Subcutaneous adipose tissue (tissue), 4 donors: ENCODE data around the gene CPNE9. TPM values are rescaled to one million over a fixed set of nuclear protein-coding genes. Genes with fewer than 3 reads are reported as not detected.

Source experiments
- total RNA-seq, 4 donors: library from RNA; depleted of rRNA; stranded (reverse); fragments of >200 nt; gene quantifications; one replicate each; pipeline ENCODE4 v1.1.0, GENCODE V29; 2016
- TF ChIP-seq, protein P1 (sequence below): fragments of 450-650 bp; IDR thresholded peaks from one replicate; pipeline ENCODE4 v1.5.1; 2016; ENCODE audit warnings: low read depth, mild to moderate bottlenecking, control low read depth, antibody characterized with exemption, moderate library complexity

CPNE9 gene
- total RNA-seq, 4 donors from 2014 or later: 2.0 TPM; not detected in 3

DNA sequence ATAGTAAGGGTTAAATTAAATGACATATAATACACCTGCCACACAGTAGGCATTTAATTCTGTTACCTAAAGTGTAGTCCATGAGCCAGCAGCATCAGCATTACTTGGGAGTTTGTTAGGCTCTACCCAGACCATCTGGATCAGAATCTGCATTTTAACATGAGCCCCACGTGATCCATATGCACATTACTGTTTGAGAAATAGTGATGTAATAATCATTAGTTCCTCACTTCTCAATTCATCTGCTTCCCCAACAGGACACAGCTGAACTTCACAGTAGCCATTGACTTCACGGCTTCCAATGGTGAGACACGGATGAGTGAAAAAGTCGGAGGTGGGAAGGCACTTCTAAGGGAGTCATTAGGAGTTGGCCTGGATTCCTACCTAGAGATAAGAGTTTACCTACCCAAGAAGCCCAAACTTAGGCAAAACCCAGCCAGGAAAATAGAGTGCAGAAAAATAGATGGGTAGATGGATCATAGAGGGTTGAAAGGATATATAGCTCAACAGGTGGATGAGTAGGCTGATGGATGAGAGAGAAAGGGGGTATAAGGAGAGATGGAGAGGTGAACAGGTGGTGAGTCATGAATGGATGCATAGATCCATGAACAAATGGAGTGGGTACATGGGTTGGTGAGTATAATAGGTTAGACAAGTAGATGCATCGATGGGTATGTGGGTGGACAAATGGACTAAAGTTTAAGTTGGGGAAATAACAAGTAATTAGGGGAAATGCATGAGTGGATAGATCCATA lies 13.3 kb downstream of the CPNE9 start:
- TF ChIP-seq, protein P1, sequence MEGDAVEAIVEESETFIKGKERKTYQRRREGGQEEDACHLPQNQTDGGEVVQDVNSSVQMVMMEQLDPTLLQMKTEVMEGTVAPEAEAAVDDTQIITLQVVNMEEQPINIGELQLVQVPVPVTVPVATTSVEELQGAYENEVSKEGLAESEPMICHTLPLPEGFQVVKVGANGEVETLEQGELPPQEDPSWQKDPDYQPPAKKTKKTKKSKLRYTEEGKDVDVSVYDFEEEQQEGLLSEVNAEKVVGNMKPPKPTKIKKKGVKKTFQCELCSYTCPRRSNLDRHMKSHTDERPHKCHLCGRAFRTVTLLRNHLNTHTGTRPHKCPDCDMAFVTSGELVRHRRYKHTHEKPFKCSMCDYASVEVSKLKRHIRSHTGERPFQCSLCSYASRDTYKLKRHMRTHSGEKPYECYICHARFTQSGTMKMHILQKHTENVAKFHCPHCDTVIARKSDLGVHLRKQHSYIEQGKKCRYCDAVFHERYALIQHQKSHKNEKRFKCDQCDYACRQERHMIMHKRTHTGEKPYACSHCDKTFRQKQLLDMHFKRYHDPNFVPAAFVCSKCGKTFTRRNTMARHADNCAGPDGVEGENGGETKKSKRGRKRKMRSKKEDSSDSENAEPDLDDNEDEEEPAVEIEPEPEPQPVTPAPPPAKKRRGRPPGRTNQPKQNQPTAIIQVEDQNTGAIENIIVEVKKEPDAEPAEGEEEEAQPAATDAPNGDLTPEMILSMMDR: no peak

DNA sequence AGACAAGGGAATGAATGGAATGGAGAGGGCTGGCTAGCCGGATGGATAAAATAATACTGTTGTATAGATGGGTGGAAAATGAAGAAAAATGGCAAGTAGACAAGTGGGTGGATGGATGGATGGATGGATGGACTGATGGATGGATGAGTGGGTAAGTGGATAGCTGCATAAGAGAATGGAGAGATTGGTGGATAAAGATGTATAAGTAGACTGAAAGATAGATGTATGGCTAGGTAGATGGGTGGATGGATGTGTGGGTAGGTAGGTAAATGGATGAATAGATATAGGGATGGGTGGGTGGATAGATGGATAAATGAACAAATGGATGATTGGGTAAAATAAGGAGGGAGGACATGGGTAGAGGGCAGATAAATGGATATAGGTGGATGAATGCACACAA lies 13.9 kb downstream of the CPNE9 start:
- TF ChIP-seq, protein P1: no peak

DNA sequence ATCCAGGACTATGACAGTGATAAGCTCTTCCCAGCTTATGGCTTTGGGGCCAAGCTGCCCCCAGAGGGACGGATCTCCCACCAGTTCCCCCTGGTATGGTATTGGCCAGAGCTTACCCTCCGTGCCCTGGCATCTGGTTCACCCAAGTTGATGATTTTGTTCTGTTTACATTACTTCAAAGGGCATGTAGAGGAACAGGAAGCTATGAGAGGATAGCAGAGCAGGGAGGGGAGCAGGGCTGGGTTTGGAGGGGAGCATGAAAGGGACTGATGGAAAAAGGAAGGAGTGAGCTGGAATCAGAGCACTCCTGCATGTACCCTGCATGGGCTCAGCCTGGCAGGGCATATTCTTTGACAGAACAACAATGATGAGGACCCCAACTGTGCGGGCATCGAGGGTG lies 14.5 kb downstream of the CPNE9 start:
- TF ChIP-seq, protein P1: no peak

DNA sequence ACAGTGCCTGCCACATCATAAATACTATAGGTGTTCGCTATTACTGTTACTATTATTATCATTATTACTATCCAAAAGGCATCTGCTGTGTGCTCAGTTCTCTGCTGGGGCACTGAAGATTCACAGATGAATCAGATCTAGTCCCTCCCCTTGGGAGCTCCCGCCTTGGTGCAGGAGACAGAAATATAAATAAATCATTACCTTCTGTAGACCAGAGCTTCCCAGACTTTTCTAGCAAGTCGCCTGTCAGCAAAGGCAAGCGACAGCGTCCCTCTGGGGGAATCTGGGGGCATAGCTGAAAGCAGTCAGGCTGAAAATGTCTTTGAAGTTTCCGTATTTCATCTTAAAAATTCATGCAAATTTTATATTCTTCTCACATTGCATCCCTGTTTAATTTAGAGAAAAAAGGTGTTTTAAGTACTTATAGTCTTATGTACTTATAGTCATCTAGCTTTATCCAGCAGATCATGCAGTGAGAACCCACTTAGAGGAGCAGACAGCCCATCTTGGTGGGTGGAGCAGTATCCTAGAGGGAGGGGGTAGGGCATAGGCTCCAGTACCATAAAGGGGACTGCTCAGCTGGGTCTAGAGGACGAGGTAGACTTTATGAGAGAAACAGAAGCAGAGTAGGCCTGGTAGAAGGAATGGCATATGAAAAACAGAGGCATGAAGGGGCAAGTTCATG lies 17.5 kb downstream of the CPNE9 start:
- TF ChIP-seq, protein P1: no peak

DNA sequence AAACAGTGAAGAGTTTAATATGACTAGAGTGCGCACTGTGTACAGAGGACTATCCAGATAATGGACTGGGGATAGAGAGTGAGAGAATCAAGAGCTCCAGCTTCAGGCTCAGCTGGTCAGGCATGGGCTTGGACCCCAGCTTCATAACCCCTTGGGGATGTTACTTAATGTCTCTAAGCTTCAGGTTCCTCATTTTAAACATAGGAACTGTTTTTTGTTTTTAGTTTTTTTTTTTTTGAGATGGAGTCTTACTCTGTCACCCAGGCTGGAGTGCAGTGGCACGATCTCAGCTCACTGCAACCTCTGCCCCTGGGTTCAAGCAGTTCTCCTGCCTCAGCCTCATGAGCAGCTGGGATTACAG lies 18.0 kb downstream of the CPNE9 start:
- TF ChIP-seq, protein P1: no peak

DNA sequence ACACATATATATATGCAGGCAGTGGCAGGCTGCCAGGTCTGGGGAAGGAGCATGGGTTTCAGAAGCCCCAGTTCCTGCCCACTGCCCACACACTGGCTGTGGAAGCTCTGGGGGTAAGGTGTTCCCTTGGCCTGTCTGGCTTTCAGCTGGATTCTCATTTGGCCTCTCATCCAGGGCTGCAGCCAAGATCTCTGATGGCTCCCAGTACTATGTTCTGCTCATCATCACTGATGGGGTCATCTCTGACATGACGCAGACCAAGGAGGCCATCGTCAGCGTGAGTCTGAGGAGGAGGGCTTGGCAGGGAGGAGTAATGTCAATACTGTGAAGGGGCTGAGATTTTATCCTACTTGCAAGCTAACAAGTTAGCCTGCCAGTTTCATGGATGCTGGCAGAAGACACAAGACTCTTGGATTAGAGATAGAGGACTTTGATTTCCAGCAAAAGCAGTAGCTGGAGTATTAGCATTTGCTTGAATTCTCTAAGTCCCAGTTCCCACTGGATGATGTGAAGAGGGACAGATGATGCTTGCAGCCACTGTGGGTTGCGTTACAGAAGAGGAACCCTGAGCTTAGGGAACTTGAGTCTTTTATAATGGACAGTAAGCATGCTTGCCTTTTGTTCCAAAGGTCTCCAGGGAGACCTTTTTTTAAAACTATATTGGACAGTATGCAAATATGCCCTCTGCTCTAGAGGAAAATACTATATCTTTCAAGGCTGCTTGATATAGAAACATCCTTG lies 22.3 kb downstream of the CPNE9 start:
- TF ChIP-seq, protein P1: no peak

DNA sequence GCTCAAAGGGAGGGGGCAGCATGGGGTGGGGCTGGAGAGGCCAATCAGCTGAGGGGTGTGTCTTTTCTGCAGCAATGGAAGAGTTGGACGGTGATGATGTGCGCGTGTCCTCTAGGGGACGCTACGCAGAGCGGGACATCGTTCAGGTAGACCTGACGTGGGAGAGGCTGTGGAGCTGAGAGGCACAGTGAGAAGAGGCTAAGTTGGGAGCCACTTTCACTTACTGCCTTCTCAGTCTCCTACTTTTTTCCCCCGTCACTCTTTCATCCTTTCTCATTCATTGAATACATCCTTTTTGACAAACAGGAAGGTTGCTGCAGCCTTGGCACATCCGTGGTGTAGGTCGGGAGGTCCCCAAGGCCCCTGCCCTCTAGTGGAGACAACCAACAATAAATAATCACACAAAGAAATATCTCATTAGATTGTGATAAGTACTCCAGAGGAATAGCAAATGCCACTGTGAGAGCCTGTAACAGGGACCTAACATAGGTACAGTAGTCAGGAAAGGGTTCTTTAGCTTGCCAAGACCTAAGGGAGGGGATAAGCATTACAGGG lies 23.5 kb downstream of the CPNE9 start:
- TF ChIP-seq, protein P1: no peak
